ENCODE results near the gene DERL2.

- TF ChIP-seq CTCF (optimal IDR thresholded peaks at IDR 0.05 in 1 of 3, IDR thresholded peaks at IDR 0.05 in 1 of 3, conservative IDR thresholded peaks at IDR 0.05 in 1 of 3; ENCODE audit: extremely low read depth in 1 of 3, insufficient read depth in 2 of 3, low read length in 3 of 3) (no peak), EZH2 (IDR thresholded peaks at IDR 0.05; ENCODE audit: low read length) (no peak)
Observed at GRCh38 chr17:5532581-5532980, 46.6 kb upstream of the DERL2 start.

Measured in keratinocyte (primary cell).